Endodermal cell (in vitro differentiated cells): ENCODE measurements around the gene CABP1. TPM values are rescaled to one million over a fixed set of nuclear protein-coding genes. Genes with fewer than 3 reads are reported as not detected.
"Not testable (repeated sequence)": the region's sequence is repeated elsewhere in the genome, so short reads cannot be mapped to it uniquely, and the experiment has no call there.

Experiments used
- DNase-seq: peaks from one replicate; pipeline ENCODE4 v3.0.0-alpha.2; 2017
- H3K27ac ChIP-seq: 2 replicates; pipeline ENCODE4 v1.5.1; 2013; ENCODE audit warnings: mild to moderate bottlenecking, low read depth, low read length, moderate library complexity
- H3K27me3 ChIP-seq: 2 replicates; pipeline ENCODE4 v1.6.1; 2013; ENCODE audit warnings: mild to moderate bottlenecking, low read length, moderate library complexity; ENCODE audit not compliant: insufficient read depth, control insufficient read depth, poor library complexity, severe bottlenecking
- H3K36me3 ChIP-seq: 2 replicates; pipeline ENCODE4 v1.7.0; 2013; ENCODE audit warnings: mild to moderate bottlenecking, low read length, moderate library complexity; ENCODE audit not compliant: control insufficient read depth, insufficient read depth
- H3K4me1 ChIP-seq: one replicate; pipeline ENCODE4 v1.7.0; 2013; ENCODE audit warnings: low read length; ENCODE audit not compliant: control insufficient read depth, insufficient read depth
- H3K4me3 ChIP-seq: 2 replicates; pipeline ENCODE4 v1.5.1; 2013; ENCODE audit warnings: mild to moderate bottlenecking, low read length, moderate library complexity
- H3K9ac ChIP-seq: 2 replicates; pipeline ENCODE4 v1.6.1; 2013; ENCODE audit warnings: mild to moderate bottlenecking, low read length, moderate library complexity; ENCODE audit not compliant: poor library complexity, severe bottlenecking; ENCODE audit errors: extremely low read depth
- H3K9me3 ChIP-seq: 2 replicates; pipeline ENCODE4 v1.6.1; 2013; ENCODE audit warnings: mild to moderate bottlenecking, low read length, moderate library complexity; ENCODE audit not compliant: control insufficient read depth
- H3K27ac Mint-ChIP-seq: 2 replicates; pipeline ENCODE4 v1.8.0; 2020; ENCODE audit warnings: mixed read lengths
- H3K27me3 Mint-ChIP-seq: 2 replicates; pipeline ENCODE4 v1.8.0; 2021; ENCODE audit warnings: mild to moderate bottlenecking, mixed read lengths; ENCODE audit not compliant: insufficient read depth
- H3K36me3 Mint-ChIP-seq: 2 replicates; pipeline ENCODE4 v1.8.0; 2020; ENCODE audit warnings: low read depth, mixed read lengths
- H3K4me1 Mint-ChIP-seq: 2 replicates; pipeline ENCODE4 v1.8.0; 2020; ENCODE audit warnings: mixed read lengths
- H3K4me3 Mint-ChIP-seq: 2 replicates; pipeline ENCODE4 v1.8.0; 2020; ENCODE audit warnings: mild to moderate bottlenecking, moderate library complexity, mixed read lengths
- H3K9me3 Mint-ChIP-seq: 2 replicates; pipeline ENCODE4 v1.8.0; 2020; ENCODE audit warnings: mild to moderate bottlenecking, mixed read lengths
- WGBS, 2 experiments: methylation state at CpG; one replicate each; pipeline versions ENCODE4 v1.1.5 to v1.1.7; 2013; ENCODE audit warnings: missing lambda C conversion rate in 2 of 2, mixed read lengths in 1 of 2; ENCODE audit not compliant: insufficient coverage in 1 of 2, insufficient read length in 1 of 2; 5-methylcytosine and 5-hydroxymethylcytosine counted together
- total RNA-seq, 2 donors: library from RNA; stranded (reverse); fragmentation: NEBNext Ultra II Directional in 1 of 2; extraction: Animal tissue kit (Norgen Biotek cat#: 25700) in 1 of 2; gene quantifications; 2 replicates in 1 of 2; 3 replicates in 1 of 2; pipeline ENCODE4 v1.2.1, GENCODE V29; 2021
- TF ChIP-seq, protein P1 (sequence below): fragments of 200-600 bp; sonication (generic); conservative IDR thresholded peaks from 2 replicates; pipeline ENCODE4 v1.5.0; 2021; ENCODE audit warnings: antibody characterized with exemption, mild to moderate bottlenecking

The CABP1 gene
- total RNA-seq, 2 donors from 2014 or later, result 0.29 to 0.86 TPM

DNA sequence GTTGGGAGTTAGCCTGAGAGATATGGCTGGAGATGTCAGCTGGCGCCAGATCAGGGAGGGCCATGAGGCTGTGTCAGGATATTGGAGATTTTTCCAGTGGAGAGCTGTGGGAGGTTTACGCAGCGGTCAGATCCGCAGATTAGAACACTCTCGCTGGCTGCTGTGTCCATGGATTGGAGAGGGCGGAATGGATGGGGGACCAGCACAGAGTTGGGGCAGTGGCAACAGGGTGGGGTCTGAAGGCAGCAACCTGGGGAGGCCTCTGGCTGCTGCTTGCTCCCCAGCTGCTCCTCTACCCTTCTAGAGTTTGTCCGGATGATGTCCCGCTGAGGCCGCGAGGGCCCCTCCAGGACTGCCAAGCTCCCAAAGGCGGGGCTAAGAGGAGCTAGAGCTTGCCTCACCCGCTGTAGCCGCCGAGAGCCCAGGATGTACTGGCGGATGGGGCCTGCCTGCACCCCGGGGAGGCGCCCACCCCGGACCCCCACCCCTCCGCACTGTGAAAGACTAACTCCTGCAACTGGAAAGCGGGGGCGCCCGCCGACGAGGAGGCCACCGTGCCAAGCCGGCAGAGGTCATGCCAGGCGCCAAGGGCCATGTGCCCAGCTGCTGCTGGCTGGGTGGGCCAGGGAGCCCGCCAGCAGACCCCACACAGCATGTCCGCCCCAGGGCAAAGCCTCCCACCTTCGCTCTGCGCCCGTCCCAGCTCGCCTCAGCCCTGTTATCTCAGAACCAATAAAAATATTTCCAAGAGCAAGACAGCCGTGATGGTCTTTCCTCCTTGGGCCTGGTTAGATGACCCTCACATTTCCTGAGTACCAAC is 26.4 kb downstream of the CABP1 start:
- no peak overlapping the region for H3K4me3 Mint-ChIP-seq
- no peaks in the 10 kb centered on the region for H3K9me3 Mint-ChIP-seq
- no peaks in the 10 kb centered on the region for H3K4me1 ChIP-seq
- H3K36me3 ChIP-seq, result no peaks in the 10 kb centered on the region
- H3K4me3 ChIP-seq, result no peak overlapping the region
- no peaks in the 10 kb centered on the region for H3K9me3 ChIP-seq
- no peak overlapping the region for H3K27ac ChIP-seq
- TF ChIP-seq, protein P1, sequence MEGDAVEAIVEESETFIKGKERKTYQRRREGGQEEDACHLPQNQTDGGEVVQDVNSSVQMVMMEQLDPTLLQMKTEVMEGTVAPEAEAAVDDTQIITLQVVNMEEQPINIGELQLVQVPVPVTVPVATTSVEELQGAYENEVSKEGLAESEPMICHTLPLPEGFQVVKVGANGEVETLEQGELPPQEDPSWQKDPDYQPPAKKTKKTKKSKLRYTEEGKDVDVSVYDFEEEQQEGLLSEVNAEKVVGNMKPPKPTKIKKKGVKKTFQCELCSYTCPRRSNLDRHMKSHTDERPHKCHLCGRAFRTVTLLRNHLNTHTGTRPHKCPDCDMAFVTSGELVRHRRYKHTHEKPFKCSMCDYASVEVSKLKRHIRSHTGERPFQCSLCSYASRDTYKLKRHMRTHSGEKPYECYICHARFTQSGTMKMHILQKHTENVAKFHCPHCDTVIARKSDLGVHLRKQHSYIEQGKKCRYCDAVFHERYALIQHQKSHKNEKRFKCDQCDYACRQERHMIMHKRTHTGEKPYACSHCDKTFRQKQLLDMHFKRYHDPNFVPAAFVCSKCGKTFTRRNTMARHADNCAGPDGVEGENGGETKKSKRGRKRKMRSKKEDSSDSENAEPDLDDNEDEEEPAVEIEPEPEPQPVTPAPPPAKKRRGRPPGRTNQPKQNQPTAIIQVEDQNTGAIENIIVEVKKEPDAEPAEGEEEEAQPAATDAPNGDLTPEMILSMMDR, result no peak
- H3K27ac Mint-ChIP-seq, result no peak overlapping the region
- H3K27me3 ChIP-seq, result no peaks in the 10 kb centered on the region
- H3K36me3 Mint-ChIP-seq, result no peaks in the 10 kb centered on the region
- no peaks in the 10 kb centered on the region for H3K27me3 Mint-ChIP-seq
- DNase-seq, result no peak
- H3K4me1 Mint-ChIP-seq, result peaks cover 5% of the 10 kb centered on the region
- H3K9ac ChIP-seq, result no peak overlapping the region
- 91 to 93% methylated on average over 18 to 34 of the region's 34 CpGs for WGBS, 2 experiments

DNA sequence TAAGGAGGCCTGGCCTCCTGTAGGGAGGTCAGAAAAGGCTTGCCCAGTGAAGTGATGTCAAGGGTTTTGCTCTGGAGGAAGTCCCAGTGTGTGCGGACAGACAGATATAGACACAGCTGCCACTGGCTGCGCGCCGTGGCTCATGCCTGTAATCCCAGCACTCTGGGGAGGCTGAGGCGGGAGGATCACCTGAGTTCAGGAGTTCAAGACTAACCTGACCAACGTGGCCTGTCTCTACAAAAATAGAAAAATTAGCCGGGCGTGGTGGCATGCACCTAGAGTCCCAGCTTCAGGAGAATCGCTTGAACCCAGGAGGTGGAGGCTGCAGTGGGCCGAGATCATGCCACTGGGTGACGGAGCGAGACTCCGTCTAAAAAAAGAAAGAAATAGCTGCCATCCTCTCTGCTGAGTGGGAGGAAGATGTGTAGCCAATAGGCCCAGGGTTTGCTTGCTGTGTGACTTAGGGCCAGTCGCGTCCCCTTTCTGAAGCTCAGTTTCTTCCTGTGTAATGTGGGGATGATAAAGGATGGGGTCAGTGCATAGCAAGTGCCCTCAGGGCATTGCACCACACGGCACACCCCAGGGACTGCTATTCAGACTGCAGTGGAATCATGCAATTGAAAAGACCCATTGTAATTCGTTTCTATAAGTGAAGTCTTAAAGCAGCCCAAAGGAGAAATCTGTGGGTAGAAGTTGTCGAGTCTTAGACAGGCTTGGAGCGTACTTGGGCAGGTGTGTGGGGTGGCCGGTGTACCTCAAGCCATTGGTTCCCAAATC is 27.9 kb downstream of the CABP1 start:
- no peaks in the 10 kb centered on the region for H3K9me3 ChIP-seq
- Mint-ChIP-seq H3K4me1 (peaks cover 5% of the 10 kb centered on the region), H3K9me3 (no peaks in the 10 kb centered on the region), H3K27ac (no peak overlapping the region), H3K4me3 (no peak overlapping the region), H3K27me3 (no peaks in the 10 kb centered on the region), H3K36me3 (no peaks in the 10 kb centered on the region)
- TF ChIP-seq, protein P1, result no peak
- H3K27me3 ChIP-seq, result no peaks in the 10 kb centered on the region
- H3K36me3 ChIP-seq, result no peaks in the 10 kb centered on the region
- H3K4me1 ChIP-seq, result no peaks in the 10 kb centered on the region
- DNase-seq, result no peak
- 81 to 83% methylated on average over 16 to 20 of the region's 20 CpGs for WGBS, 2 experiments
- no peak overlapping the region for H3K9ac ChIP-seq
- H3K4me3 ChIP-seq, result no peak overlapping the region
- peak overlapping the region; percentile 60 for H3K27ac ChIP-seq

DNA sequence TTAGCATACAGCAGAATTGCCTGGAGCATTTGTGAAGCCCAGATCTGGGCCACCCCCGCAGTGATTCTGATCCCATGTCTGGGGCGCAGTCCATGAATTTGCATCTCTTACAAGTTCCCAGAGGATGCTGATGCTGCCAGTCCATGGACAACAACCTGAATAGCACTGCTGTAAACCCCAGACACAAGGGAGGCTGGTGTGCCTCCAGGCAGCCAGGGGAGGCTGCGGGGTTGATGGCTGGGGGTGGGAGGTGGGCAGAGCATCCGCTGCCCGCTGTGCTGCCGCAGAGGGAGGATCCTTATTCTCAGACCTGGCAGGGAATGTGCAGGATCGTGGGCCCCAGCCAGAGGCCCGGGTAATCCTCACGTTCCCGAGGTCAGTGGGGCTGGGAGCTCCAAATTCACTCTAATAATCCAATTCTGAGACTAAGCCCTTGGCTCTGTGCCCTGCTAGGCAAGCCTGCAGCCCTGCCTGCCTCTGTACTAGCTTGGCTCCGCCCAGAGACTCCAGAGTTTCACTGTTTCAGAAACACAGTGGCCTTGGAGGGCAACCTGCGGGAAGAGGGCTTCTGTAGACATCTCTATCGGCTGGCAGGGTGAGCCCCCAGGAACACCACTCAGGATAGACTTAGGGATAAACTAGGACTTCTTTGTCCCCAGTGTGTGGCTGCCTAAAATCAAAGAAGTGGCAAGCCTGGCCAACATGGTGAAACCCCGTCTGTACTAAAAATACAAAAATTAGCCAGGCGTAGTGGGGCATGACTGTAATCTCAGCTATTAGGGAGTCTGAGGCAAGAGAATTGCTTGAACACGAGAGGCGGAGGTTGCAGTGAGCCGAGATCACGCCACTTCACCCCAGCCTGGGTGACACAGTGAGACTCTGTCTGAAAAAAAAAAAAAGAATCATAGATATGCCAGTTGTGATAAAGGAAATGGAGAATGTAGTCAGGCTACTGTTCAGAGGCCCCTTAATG is 28.7 kb downstream of the CABP1 start:
- no peak overlapping the region for H3K4me3 Mint-ChIP-seq
- Histone ChIP-seq H3K4me3 (no peak overlapping the region), H3K27ac (peak overlapping the region; percentile 60), H3K27me3 (no peaks in the 10 kb centered on the region), H3K36me3 (no peaks in the 10 kb centered on the region), H3K9me3 (no peaks in the 10 kb centered on the region), H3K4me1 (no peaks in the 10 kb centered on the region), H3K9ac (no peak overlapping the region)
- H3K27ac Mint-ChIP-seq, result no peak overlapping the region
- DNase-seq, result peak; percentile 71
- H3K27me3 Mint-ChIP-seq, result no peaks in the 10 kb centered on the region
- TF ChIP-seq, protein P1, result no peak
- peaks cover 5% of the 10 kb centered on the region for H3K4me1 Mint-ChIP-seq
- H3K9me3 Mint-ChIP-seq, result no peaks in the 10 kb centered on the region
- 68 to 76% methylated on average over 16 to 19 of the region's 19 CpGs for WGBS, 2 experiments
- H3K36me3 Mint-ChIP-seq, result no peaks in the 10 kb centered on the region

DNA sequence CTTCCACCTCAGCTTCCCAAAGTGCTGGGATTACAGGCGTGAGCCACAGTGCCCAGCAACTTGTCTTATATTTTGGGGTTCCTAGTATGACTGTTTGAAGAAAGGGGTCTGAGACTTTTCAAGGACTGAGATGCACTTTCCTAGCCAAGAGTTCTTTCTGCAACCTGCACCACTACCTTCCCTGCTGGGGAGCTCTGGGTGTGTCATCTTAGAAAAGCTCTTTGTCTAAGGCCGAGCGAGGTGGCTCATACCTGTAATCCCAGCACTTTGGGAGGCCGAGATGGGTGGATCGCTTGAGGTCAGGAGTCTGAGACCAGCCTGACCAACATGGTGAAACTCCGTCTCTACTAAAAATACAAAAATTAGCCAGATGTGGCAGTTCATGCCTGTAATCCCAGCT is 29.8 kb downstream of the CABP1 start:
- not testable (repeated sequence) for H3K27me3 Mint-ChIP-seq, H3K9ac ChIP-seq, H3K27ac Mint-ChIP-seq, H3K9me3 Mint-ChIP-seq, H3K36me3 ChIP-seq, H3K4me1 Mint-ChIP-seq, H3K4me1 ChIP-seq, DNase-seq, H3K27me3 ChIP-seq, H3K9me3 ChIP-seq, H3K36me3 Mint-ChIP-seq, H3K27ac ChIP-seq, H3K4me3 ChIP-seq, H3K4me3 Mint-ChIP-seq
- WGBS, 2 experiments, result 85 to 92% methylated on average over 5 to 6 of the region's 6 CpGs
